ENCODE data around the gene TMA7B. TPM values are rescaled to one million over a fixed set of nuclear protein-coding genes. Genes with fewer than 3 reads are reported as not detected.

TMA7B gene
- total RNA-seq, 3 donors from 2014 or later: 0.16 TPM; not detected in 2

DNA sequence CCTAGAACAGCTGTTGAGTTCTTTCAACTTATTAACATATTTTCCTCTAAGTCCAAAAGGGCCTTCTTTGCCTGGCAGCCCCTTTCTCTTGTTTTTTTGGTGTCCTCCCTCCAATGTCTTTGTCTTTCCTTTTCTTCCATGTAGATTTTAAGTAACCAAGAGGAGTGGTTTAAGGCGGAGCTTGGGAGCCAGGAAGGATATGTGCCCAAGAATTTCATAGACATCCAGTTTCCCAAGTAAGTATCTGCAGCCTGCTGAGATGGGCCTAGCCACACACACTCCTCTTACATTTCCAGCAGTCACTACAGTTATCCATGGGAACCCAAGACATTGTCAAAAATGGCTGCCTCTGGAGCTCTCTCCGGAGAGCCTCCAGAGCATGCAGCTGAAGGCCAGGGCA lies 4.5 kb upstream of the TMA7B start:
- Histone ChIP-seq H3K27ac (peak overlapping the region in 1 of 2 donors; percentile 76), H3K4me3 (no peak overlapping the region), H3K36me3 (no peaks in the 10 kb centered on the region), H3K4me1 (peaks cover 0 to 6% of the 10 kb centered on the region in 2 donors), H3K9me3 (no peaks in the 10 kb centered on the region), H3K27me3 (no peaks in the 10 kb centered on the region)
- intact Hi-C loops (cut with DNase I; ENCODE audit: low total_unique reads): no loop called here
- no peak for DNase-seq (ENCODE audit: low spot score in 2 of 2)
- TF ChIP-seq, protein P1, sequence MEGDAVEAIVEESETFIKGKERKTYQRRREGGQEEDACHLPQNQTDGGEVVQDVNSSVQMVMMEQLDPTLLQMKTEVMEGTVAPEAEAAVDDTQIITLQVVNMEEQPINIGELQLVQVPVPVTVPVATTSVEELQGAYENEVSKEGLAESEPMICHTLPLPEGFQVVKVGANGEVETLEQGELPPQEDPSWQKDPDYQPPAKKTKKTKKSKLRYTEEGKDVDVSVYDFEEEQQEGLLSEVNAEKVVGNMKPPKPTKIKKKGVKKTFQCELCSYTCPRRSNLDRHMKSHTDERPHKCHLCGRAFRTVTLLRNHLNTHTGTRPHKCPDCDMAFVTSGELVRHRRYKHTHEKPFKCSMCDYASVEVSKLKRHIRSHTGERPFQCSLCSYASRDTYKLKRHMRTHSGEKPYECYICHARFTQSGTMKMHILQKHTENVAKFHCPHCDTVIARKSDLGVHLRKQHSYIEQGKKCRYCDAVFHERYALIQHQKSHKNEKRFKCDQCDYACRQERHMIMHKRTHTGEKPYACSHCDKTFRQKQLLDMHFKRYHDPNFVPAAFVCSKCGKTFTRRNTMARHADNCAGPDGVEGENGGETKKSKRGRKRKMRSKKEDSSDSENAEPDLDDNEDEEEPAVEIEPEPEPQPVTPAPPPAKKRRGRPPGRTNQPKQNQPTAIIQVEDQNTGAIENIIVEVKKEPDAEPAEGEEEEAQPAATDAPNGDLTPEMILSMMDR (IDR thresholded peaks at IDR 0.05): no peak
- TF ChIP-seq POLR2A (IDR thresholded peaks at IDR 0.05) (no peak), POLR2AphosphoS5 (IDR thresholded peaks at IDR 0.05) (no peak)

DNA sequence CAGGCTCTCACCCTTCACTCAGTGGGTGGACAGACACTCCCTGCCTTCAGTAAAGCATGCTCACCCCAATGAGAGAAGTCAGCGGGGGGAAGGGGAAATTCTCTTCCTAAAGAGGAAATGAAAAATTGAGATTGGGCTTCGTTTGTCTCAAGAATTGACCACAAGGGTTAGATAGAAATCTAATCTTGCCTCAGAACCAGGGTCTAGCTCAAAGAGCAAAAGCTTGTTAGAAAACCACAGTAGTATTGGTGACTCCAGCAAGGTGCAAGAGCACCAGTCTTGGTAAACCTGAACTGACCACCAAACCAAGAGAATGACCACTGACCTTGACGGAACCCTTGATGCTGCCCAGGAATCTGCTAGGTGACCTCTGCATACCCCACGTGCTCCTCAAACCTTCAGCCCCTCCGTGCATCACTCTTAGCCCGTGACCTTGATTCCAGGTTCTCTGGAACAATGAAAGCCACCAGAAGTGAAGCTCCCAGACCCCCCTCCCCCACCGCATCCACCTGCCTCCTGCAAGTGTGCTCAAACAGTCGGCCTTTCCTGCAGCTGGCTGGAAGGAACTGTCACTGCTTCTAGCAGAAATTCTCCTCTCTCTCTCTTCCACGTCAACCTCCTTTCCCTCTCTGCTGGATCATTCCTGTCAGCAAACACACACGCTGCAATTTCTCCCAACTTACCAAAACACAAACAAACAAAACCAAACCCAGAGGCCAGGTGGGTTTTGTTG lies 3.1 kb upstream of the TMA7B start:
- DNase-seq (ENCODE audit: low spot score in 2 of 2): no peak
- peaks cover 0 to 6% of the 10 kb centered on the region in 2 donors for H3K4me1 ChIP-seq
- no peaks in the 10 kb centered on the region for H3K27me3 ChIP-seq
- H3K36me3 ChIP-seq: no peaks in the 10 kb centered on the region
- intact Hi-C loops (cut with DNase I; ENCODE audit: low total_unique reads): no loop called here
- TF ChIP-seq POLR2AphosphoS5 (IDR thresholded peaks at IDR 0.05) (no peak), POLR2A (IDR thresholded peaks at IDR 0.05) (no peak)
- no peak overlapping the region for H3K4me3 ChIP-seq
- H3K9me3 ChIP-seq: no peaks in the 10 kb centered on the region
- H3K27ac ChIP-seq: no peak overlapping the region

DNA sequence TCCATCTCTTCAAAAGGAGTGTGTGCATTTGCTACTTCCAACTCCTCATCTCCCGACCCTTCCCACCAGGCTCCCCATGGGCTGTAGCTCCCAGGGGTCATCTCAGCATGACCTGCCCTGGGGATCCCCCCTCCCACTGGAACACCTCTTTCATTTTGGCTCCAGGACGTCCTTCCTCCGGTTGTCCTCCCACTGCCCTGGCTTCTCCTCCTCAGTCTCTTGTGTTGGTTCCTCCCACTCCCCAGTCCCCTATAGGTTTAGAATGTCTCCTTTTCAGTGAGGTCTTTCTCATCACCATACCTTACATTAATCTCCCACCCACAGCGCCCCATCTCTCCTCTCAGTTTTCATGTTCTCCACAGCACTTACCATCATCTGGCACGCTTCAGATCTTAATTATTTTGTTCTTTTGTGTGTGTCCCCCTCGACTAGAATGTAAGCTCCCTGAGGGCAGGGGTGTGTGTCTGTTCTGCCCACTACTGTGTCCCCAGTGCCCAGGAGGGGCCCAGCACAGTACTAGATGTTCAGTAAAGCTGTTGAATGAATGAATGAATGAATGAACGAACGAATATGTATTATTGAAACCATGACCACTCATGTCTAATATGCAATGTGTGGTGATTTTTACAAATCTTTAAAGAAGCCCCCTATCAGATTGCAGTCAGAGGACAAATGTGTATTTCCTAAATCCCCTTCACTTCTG lies 2.0 kb upstream of the TMA7B start:
- H3K27me3 ChIP-seq: no peaks in the 10 kb centered on the region
- H3K4me3 ChIP-seq: no peak overlapping the region
- no peaks in the 10 kb centered on the region for H3K9me3 ChIP-seq
- DNase-seq (ENCODE audit: low spot score in 2 of 2): no peak
- TF ChIP-seq, protein P1 (IDR thresholded peaks at IDR 0.05): no peak
- TF ChIP-seq POLR2AphosphoS5 (IDR thresholded peaks at IDR 0.05) (no peak), POLR2A (IDR thresholded peaks at IDR 0.05) (no peak)
- H3K27ac ChIP-seq: no peak overlapping the region
- intact Hi-C loops (cut with DNase I; ENCODE audit: low total_unique reads): no loop called here
- H3K4me1 ChIP-seq: peaks cover 0 to 6% of the 10 kb centered on the region in 2 donors
- no peaks in the 10 kb centered on the region for H3K36me3 ChIP-seq

DNA sequence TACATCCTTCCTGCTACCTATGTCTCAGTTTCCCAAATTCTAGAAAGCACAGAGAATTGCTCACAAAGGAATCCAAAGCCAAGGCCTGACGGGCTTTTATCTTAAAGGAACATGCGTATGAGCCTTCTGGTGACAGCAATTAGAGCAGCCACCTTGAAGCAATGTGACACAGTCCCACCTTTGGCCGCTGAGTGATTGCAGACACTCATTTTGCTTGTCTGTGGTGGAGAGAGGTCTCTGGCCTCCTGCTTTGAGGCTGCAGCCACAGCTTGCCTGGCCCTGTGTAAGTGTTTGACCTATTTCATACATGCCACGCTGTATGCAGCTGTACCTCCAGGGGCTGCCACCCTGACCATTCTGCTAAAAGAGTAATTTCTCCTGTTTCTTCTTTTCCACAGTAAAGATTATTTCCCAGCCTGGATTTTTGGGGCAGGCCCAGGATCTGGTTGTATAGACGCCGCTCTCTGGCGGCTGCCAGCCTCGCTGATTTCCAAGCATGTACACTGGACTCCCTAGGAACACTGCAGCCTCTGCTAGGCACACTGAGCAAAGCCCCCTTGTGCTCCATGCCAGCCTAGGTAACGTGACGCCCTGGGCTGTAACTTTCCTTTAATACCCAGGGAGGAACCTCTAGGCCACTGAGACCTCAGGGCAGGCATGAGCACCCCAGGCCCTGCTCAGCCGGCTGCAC lies 1.1 kb upstream of the TMA7B start:
- TF ChIP-seq POLR2AphosphoS5 (IDR thresholded peaks at IDR 0.05) (no peak), POLR2A (IDR thresholded peaks at IDR 0.05) (no peak)
- TF ChIP-seq, protein P1 (IDR thresholded peaks at IDR 0.05): no peak
- Histone ChIP-seq H3K4me1 (peaks cover 0 to 5% of the 10 kb centered on the region in 2 donors), H3K36me3 (no peaks in the 10 kb centered on the region), H3K27ac (no peak overlapping the region), H3K27me3 (no peaks in the 10 kb centered on the region), H3K4me3 (no peak overlapping the region), H3K9me3 (no peaks in the 10 kb centered on the region)
- intact Hi-C loops (cut with DNase I; ENCODE audit: low total_unique reads): no loop called here
- no peak for DNase-seq (ENCODE audit: low spot score in 2 of 2)

DNA sequence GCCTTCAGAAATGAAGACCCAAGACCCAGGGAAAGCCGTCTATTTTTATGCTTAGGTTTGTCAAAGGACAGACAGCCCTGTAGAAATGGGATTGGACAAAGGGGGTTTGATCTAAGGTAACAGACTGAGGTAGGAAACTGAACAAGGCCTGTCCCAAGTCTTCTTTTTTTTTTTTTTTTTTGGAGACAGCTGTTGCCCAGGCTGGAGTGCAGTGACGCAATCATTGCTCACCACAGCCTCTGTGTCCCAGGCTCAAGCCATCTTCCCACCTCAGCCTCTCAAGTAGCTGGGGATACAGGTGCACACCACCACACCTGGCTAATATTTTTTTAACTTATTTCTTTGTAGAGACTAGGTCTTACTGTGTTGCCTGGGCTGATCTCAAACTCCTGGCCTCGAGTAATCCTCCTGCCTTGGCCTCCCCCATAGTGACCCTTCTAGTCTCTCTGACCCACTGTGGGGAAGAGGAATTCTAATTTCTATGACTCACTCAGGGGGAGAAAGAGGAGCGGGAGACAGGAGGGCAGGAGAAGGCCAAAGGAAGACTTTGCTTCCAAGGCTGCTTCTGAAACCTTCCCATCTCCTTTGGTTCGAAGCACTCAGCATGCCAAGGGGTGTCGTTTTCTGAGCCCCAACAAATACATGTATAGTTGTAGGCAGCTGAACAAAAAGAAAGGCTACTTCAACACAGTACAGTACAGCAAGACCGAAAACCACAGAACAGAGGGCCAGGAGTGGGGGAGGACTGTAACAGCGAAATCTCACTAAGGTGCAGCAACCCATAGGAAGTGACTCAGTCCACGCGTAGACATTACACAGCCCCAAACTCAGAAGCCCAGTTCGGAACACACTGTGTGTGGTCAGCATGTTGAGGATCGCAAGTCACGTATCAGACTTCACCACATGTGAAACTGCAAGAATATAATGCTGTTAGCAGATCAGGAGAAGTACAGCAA lies 872 bp downstream of the TMA7B start:
- TF ChIP-seq, protein P1 (IDR thresholded peaks at IDR 0.05): no peak
- no peak for TF ChIP-seq POLR2AphosphoS5 (IDR thresholded peaks at IDR 0.05)
- TF ChIP-seq POLR2A (IDR thresholded peaks at IDR 0.05): no peak
- Histone ChIP-seq H3K4me1 (no peaks in the 10 kb centered on the region), H3K4me3 (no peak overlapping the region), H3K36me3 (no peaks in the 10 kb centered on the region), H3K27ac (no peak overlapping the region), H3K27me3 (no peaks in the 10 kb centered on the region), H3K9me3 (no peaks in the 10 kb centered on the region)
- no peak for DNase-seq (ENCODE audit: low spot score in 2 of 2)
- intact Hi-C loops (cut with DNase I; ENCODE audit: low total_unique reads): no loop called here
